Activated CD8-positive, alpha-beta memory T cell treated with anti-CD3 and anti-CD28 coated beads for 24 hours (primary cell): ENCODE results near the gene CASR.
"Not testable (repeated sequence)": the region's sequence is repeated elsewhere in the genome, so short reads cannot be mapped to it uniquely, and the experiment has no call there.

ENCODE experiments used
- DNase-seq: peaks from one replicate; pipeline ENCODE4 v3.0.0-alpha.2; 2020

The CASR gene

GRCh38 chr3:122183521-122183892 lies at the start of gene CASR:
TSS of gene CASR (plus strand) at chr3:122183668. CDS start at chr3:122254190, 70,522 bp downstream.
- DNase-seq, result no peak

GRCh38 chr3:122146466-122146865 lies 37.0 kb upstream of the CASR start:
- DNase-seq, result peak; percentile 69

GRCh38 chr3:122148941-122149627 lies 34.4 kb upstream of the CASR start:
- DNase-seq, result no peak

- no peak for DNase-seq
Measured at GRCh38 chr3:122151480-122151879, 32.0 kb upstream of the CASR start.

- not testable (repeated sequence) for DNase-seq
Measured at GRCh38 chr3:122164983-122165382, 18.5 kb upstream of the CASR start.

GRCh38 chr3:122167630-122168029 lies 15.8 kb upstream of the CASR start:
- DNase-seq, result no peak

GRCh38 chr3:122168044-122168443 lies 15.4 kb upstream of the CASR start:
- no peak for DNase-seq

GRCh38 chr3:122169911-122170310 lies 13.6 kb upstream of the CASR start:
- DNase-seq, result no peak

- not testable (repeated sequence) for DNase-seq
Measured at GRCh38 chr3:122171361-122171760, 12.1 kb upstream of the CASR start.

GRCh38 chr3:122178711-122179110 lies 4.8 kb upstream of the CASR start:
- no peak for DNase-seq

- DNase-seq, result no peak
Measured at GRCh38 chr3:122183893-122184590, 574 bp downstream of the CASR start.

- DNase-seq, result no peak
Measured at GRCh38 chr3:122184591-122184929, 1.1 kb downstream of the CASR start.

GRCh38 chr3:122186372-122186771 lies 2.9 kb downstream of the CASR start:
- no peak for DNase-seq

- DNase-seq, result no peak
Measured at GRCh38 chr3:122188737-122189136, 5.3 kb downstream of the CASR start.

GRCh38 chr3:122189357-122189756 lies 5.9 kb downstream of the CASR start:
- DNase-seq, result no peak

GRCh38 chr3:122190525-122190924 lies 7.1 kb downstream of the CASR start:
- DNase-seq, result no peak

- DNase-seq, result no peak
Measured at GRCh38 chr3:122198966-122199365, 15.5 kb downstream of the CASR start.

GRCh38 chr3:122199552-122199951 lies 16.1 kb downstream of the CASR start:
- DNase-seq, result no peak

- no peak for DNase-seq
Measured at GRCh38 chr3:122200661-122201060, 17.2 kb downstream of the CASR start.

- DNase-seq, result not testable (repeated sequence)
Measured at GRCh38 chr3:122201476-122201875, 18.0 kb downstream of the CASR start.

- DNase-seq, result no peak
Measured at GRCh38 chr3:122208579-122208978, 25.1 kb downstream of the CASR start.

GRCh38 chr3:122213650-122214049 lies 30.2 kb downstream of the CASR start:
- DNase-seq, result no peak

GRCh38 chr3:122214711-122215110 lies 31.2 kb downstream of the CASR start:
- no peak for DNase-seq

- DNase-seq, result no peak
Measured at GRCh38 chr3:122215592-122216298, 32.3 kb downstream of the CASR start.
